NT2/D1 (cell line): ENCODE results near the gene TRPM6.
"Not testable (repeated sequence)": the region's sequence is repeated elsewhere in the genome, so short reads cannot be mapped to it uniquely, and the experiment has no call there.

Experiments
- DNase-seq: peaks from one replicate; pipeline ENCODE4 v3.0.0-alpha.2; 2011; ENCODE audit warnings: low read depth, low spot score
- H3K27me3 ChIP-seq: 2 replicates; pipeline ENCODE4 v1.6.0; 2011; ENCODE audit warnings: mild to moderate bottlenecking; ENCODE audit not compliant: insufficient read length, insufficient read depth
- H3K36me3 ChIP-seq: 2 replicates; pipeline ENCODE4 v1.6.1; 2011; ENCODE audit warnings: mild to moderate bottlenecking, low read length, mixed read lengths; ENCODE audit not compliant: insufficient read depth, insufficient read length
- H3K4me1 ChIP-seq: 2 replicates; pipeline ENCODE4 v1.5.1; 2011; ENCODE audit not compliant: insufficient read depth, insufficient read length
- H3K4me3 ChIP-seq: 2 replicates; pipeline ENCODE4 v1.5.1; 2011; ENCODE audit warnings: low read depth; ENCODE audit not compliant: insufficient read length
- H3K9ac ChIP-seq: 2 replicates; pipeline ENCODE4 v1.6.0; 2011; ENCODE audit warnings: low read depth; ENCODE audit not compliant: insufficient read length
- H3K9me3 ChIP-seq: 2 replicates; pipeline ENCODE4 v1.5.1; 2011; ENCODE audit warnings: mild to moderate bottlenecking, low read length; ENCODE audit not compliant: insufficient read depth
- SUZ12 ChIP-seq: IDR thresholded peaks from 2 replicates; pipeline ENCODE4 v1.6.1; 2011; ENCODE audit not compliant: insufficient read length, insufficient read depth; ENCODE audit errors: extremely low read depth
- YY1 ChIP-seq: IDR thresholded peaks from 2 replicates; pipeline ENCODE4 v1.6.1; 2011; ENCODE audit not compliant: insufficient read length, insufficient read depth
- ZNF274 ChIP-seq: IDR thresholded peaks from 2 replicates; pipeline ENCODE4 v1.6.1; 2011; ENCODE audit warnings: mild to moderate bottlenecking, low read depth, low read length

TRPM6 gene

GRCh38 chr9:74901001-74901400, 13.3 kb upstream of the TRPM6 start:
- H3K27me3 ChIP-seq = no peaks in the 10 kb centered on the region
- no peaks in the 10 kb centered on the region for H3K36me3 ChIP-seq
- DNase-seq = no peak
- H3K9me3 ChIP-seq = no peaks in the 10 kb centered on the region
- H3K4me3 ChIP-seq = no peak overlapping the region
- TF ChIP-seq YY1 (no peak), SUZ12 (no peak), ZNF274 (no peak)
- no peak overlapping the region for H3K9ac ChIP-seq
- no peaks in the 10 kb centered on the region for H3K4me1 ChIP-seq

GRCh38 chr9:74888449-74888848, 728 bp upstream of the TRPM6 start:
- H3K4me3 ChIP-seq, H3K36me3 ChIP-seq, H3K9ac ChIP-seq, H3K4me1 ChIP-seq, DNase-seq, H3K27me3 ChIP-seq, H3K9me3 ChIP-seq: not testable (repeated sequence)

DNA sequence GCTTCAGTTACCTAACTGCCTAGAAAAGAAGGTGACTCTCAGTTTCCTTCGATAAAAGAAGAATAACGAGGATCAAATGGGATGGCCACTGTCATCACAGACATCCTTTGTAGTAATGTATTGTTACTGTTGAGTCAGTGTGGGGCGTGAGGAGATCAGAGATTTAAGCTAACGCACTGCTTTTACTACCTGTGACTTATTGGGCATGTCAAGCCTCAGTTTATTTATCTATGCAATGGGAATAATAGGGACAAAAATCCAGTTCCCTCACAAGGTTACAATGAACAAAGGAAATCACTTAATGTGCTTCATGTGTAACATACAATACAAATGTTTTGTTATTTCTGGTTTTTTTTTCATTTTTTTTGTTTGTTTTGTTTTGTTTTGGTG, 255 bp upstream of the TRPM6 start:
- H3K36me3 ChIP-seq = no peaks in the 10 kb centered on the region
- H3K9ac ChIP-seq = no peak overlapping the region
- TF ChIP-seq YY1 (no peak), SUZ12 (no peak), ZNF274 (no peak)
- H3K27me3 ChIP-seq = peaks cover 5% of the 10 kb centered on the region
- DNase-seq = no peak
- no peaks in the 10 kb centered on the region for H3K9me3 ChIP-seq
- peak overlapping the region; percentile 59 for H3K4me3 ChIP-seq
- H3K4me1 ChIP-seq = no peaks in the 10 kb centered on the region

GRCh38 chr9:74876382-74876949, 11.3 kb downstream of the TRPM6 start:
- Histone ChIP-seq H3K36me3 (no peaks in the 10 kb centered on the region), H3K4me3 (no peak overlapping the region), H3K9ac (no peak overlapping the region), H3K27me3 (no peaks in the 10 kb centered on the region), H3K9me3 (no peaks in the 10 kb centered on the region), H3K4me1 (no peaks in the 10 kb centered on the region)
- no peak for DNase-seq
- TF ChIP-seq ZNF274 (no peak), SUZ12 (no peak), YY1 (no peak)

GRCh38 chr9:74875656-74876055, 12.1 kb downstream of the TRPM6 start:
- H3K27me3 ChIP-seq = no peaks in the 10 kb centered on the region

GRCh38 chr9:74874220-74874619, 13.5 kb downstream of the TRPM6 start:
- Histone ChIP-seq H3K36me3 (no peaks in the 10 kb centered on the region), H3K4me1 (no peaks in the 10 kb centered on the region), H3K9me3 (no peaks in the 10 kb centered on the region), H3K27me3 (no peaks in the 10 kb centered on the region), H3K4me3 (no peak overlapping the region), H3K9ac (no peak overlapping the region)
- no peak for DNase-seq
- TF ChIP-seq YY1 (no peak), ZNF274 (no peak), SUZ12 (no peak)

More at GRCh38 chr9:74875656-74876055, 12.1 kb downstream of the TRPM6 start:
- H3K9me3 ChIP-seq = no peaks in the 10 kb centered on the region
- no peak for DNase-seq
- H3K9ac ChIP-seq = no peak overlapping the region
- no peak for TF ChIP-seq ZNF274
- TF ChIP-seq SUZ12 = no peak
- TF ChIP-seq YY1 = no peak
- no peaks in the 10 kb centered on the region for H3K36me3 ChIP-seq
- no peaks in the 10 kb centered on the region for H3K4me1 ChIP-seq
- no peak overlapping the region for H3K4me3 ChIP-seq

DNA sequence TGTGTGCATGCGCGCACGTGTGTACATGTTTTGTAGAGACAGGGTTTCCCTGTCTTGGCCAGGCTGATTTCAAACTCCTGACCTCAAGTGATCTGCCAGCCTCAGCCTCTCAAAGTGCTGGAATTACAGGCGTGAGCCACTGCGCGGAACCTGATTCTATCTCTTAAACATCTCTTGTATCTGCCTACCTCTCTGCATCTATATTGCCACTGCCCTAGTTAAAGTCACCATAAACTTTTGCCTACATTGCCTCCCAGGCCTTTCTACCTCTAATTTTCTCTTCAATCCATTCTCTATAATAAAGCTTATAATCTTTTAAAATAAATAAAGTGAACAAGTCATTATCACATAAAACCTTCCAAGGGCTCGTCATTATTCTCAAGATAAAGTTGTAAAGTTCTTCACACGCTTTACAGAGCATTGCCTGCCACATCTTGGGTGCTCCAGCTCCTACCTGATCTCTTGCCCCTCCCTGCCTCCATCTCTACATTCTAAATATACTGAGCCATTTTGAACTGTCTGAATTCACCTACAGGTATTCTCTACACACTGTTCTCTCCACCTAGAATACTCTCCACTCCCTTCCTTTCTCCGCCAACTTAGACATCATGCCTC, 15.0 kb downstream of the TRPM6 start:
- H3K27me3 ChIP-seq = no peaks in the 10 kb centered on the region
- no peak overlapping the region for H3K9ac ChIP-seq
- H3K4me3 ChIP-seq = no peak overlapping the region
- no peaks in the 10 kb centered on the region for H3K9me3 ChIP-seq
- H3K4me1 ChIP-seq = no peaks in the 10 kb centered on the region
- TF ChIP-seq ZNF274 (no peak), YY1 (no peak), SUZ12 (no peak)
- DNase-seq = no peak
- H3K36me3 ChIP-seq = no peaks in the 10 kb centered on the region
